Activated T-cell treated with anti-CD3 and anti-CD28 coated beads for 4 hours (primary cell): ENCODE data around the gene AP3S1.

Experiments used
- DNase-seq: peaks from one replicate; pipeline ENCODE4 v3.0.0-alpha.2; 2020

Gene AP3S1

GRCh38 chr5:115829913-115830312 lies 11.8 kb upstream of the AP3S1 start:
- DNase-seq = no peak

- DNase-seq = no peak
Observed at GRCh38 chr5:115831163-115831768, 10.5 kb upstream of the AP3S1 start.

GRCh38 chr5:115835481-115835880 lies 6.3 kb upstream of the AP3S1 start:
- no peak for DNase-seq

GRCh38 chr5:115838885-115839518 lies 2.7 kb upstream of the AP3S1 start:
- no peak for DNase-seq

- no peak for DNase-seq
Observed at GRCh38 chr5:115840873-115841272, 862 bp upstream of the AP3S1 start.

GRCh38 chr5:115842089-115842935 lies 577 bp downstream of the AP3S1 start:
- no peak for DNase-seq

GRCh38 chr5:115842952-115843351 lies 1.2 kb downstream of the AP3S1 start:
- DNase-seq = no peak

- DNase-seq = no peak
Observed at GRCh38 chr5:115843444-115844130, 1.9 kb downstream of the AP3S1 start.

- DNase-seq = no peak
Observed at GRCh38 chr5:115844321-115844817, 2.6 kb downstream of the AP3S1 start.

- no peak for DNase-seq
Observed at GRCh38 chr5:115847290-115847689, 5.6 kb downstream of the AP3S1 start.

- DNase-seq = no peak
Observed at GRCh38 chr5:115849258-115849798, 7.6 kb downstream of the AP3S1 start.

GRCh38 chr5:115850744-115851416 lies 9.1 kb downstream of the AP3S1 start:
- DNase-seq = no peak

GRCh38 chr5:115854139-115854538 lies 12.4 kb downstream of the AP3S1 start:
- DNase-seq = no peak

GRCh38 chr5:115855959-115856358 lies 14.2 kb downstream of the AP3S1 start:
- no peak for DNase-seq

- no peak for DNase-seq
Observed at GRCh38 chr5:115857057-115857479, 15.3 kb downstream of the AP3S1 start.

GRCh38 chr5:115857626-115858349 lies 16.1 kb downstream of the AP3S1 start:
- no peak for DNase-seq

GRCh38 chr5:115858396-115858795 lies 16.7 kb downstream of the AP3S1 start:
- no peak for DNase-seq

GRCh38 chr5:115859378-115859777 lies 17.6 kb downstream of the AP3S1 start:
- DNase-seq = no peak

- DNase-seq = no peak
Observed at GRCh38 chr5:115869256-115869795, 27.6 kb downstream of the AP3S1 start.

GRCh38 chr5:115872447-115872846 lies 30.7 kb downstream of the AP3S1 start:
- DNase-seq = no peak

- no peak for DNase-seq
Observed at GRCh38 chr5:115873392-115873791, 31.7 kb downstream of the AP3S1 start.
